Endothelial cell (in vitro differentiated cells): Measurements from ENCODE around the gene PRR20G. TPM values are rescaled to one million over a fixed set of nuclear protein-coding genes. Genes with fewer than 3 reads are reported as not detected.

Experiments
- DNase-seq: peaks from one replicate; pipeline ENCODE4 v3.0.0; 2021; ENCODE audit warnings: low spot score
- H3K27ac Mint-ChIP-seq: one replicate; pipeline ENCODE4 v1.8.0; 2021; ENCODE audit warnings: mixed read lengths, inconsistent platforms; ENCODE audit not compliant: unreplicated experiment
- H3K27me3 Mint-ChIP-seq: one replicate; pipeline ENCODE4 v1.8.0; 2021; ENCODE audit warnings: mild to moderate bottlenecking, moderate library complexity, mixed read lengths, inconsistent platforms; ENCODE audit not compliant: unreplicated experiment
- H3K36me3 Mint-ChIP-seq: one replicate; pipeline ENCODE4 v1.8.0; 2021; ENCODE audit warnings: mild to moderate bottlenecking, low read depth, mixed read lengths, inconsistent platforms; ENCODE audit not compliant: unreplicated experiment
- H3K4me1 Mint-ChIP-seq: one replicate; pipeline ENCODE4 v1.8.0; 2021; ENCODE audit warnings: mild to moderate bottlenecking, mixed read lengths, inconsistent platforms; ENCODE audit not compliant: unreplicated experiment
- H3K4me3 Mint-ChIP-seq: one replicate; pipeline ENCODE4 v1.8.0; 2021; ENCODE audit warnings: mild to moderate bottlenecking, mixed read lengths, inconsistent platforms; ENCODE audit not compliant: unreplicated experiment
- H3K9me3 Mint-ChIP-seq: one replicate; pipeline ENCODE4 v1.8.0; 2021; ENCODE audit warnings: mixed read lengths, inconsistent platforms; ENCODE audit not compliant: unreplicated experiment
- CTCF ChIP-seq: fragments of 200-600 bp; sonication (generic); IDR thresholded peaks from one replicate; pipeline ENCODE4 v1.5.0; 2021; ENCODE audit warnings: antibody characterized with exemption; ENCODE audit not compliant: unreplicated experiment
- long read RNA-seq: library from polyadenylated mRNA; unstranded; transcript quantifications from one replicate; pipeline ENCODE4 v2.0.0, GENCODE V29; 2020; ENCODE audit not compliant: unreplicated experiment
- total RNA-seq: library from RNA; stranded (reverse); fragmentation: NEBNext Ultra II Directional; extraction: Animal tissue kit (Norgen Biotek cat#: 25700); gene quantifications from one replicate; pipeline ENCODE4 v1.2.1, GENCODE V29; 2021; ENCODE audit not compliant: unreplicated experiment

Gene PRR20G
- not detected for total RNA-seq
- long read RNA-seq = 0 reads

- Mint-ChIP-seq H3K27me3 (peaks cover 1% of the 10 kb centered on the region), H3K27ac (no peak within 1 kb of the TSS), H3K9me3 (peaks cover 4% of the 10 kb centered on the region), H3K4me1 (no peaks in the 10 kb centered on the region), H3K36me3 (peaks cover 5% of the 10 kb centered on the region), H3K4me3 (no peak within 1 kb of the TSS)
- no peak for TF ChIP-seq CTCF
- no peak for DNase-seq
These were observed at the start of gene PRR20G for GRCh38 chr3:127287840-127288239. Gene PRR20G (minus strand): TSS chr3:127288046. CDS start chr3:127287365, 681 bp downstream.

- no peaks in the 10 kb centered on the region for H3K9me3 Mint-ChIP-seq
- H3K4me1 Mint-ChIP-seq = no peaks in the 10 kb centered on the region
- H3K36me3 Mint-ChIP-seq = no peaks in the 10 kb centered on the region
- no peak for DNase-seq
- H3K27ac Mint-ChIP-seq = no peak overlapping the region
- H3K27me3 Mint-ChIP-seq = peaks cover 2% of the 10 kb centered on the region
- TF ChIP-seq CTCF = no peak
- H3K4me3 Mint-ChIP-seq = no peak overlapping the region
These were observed 49.2 kb upstream of the PRR20G start for GRCh38 chr3:127337001-127337400.

GRCh38 chr3:127336101-127336500, 48.3 kb upstream of the PRR20G start:
- no peak for TF ChIP-seq CTCF
- no peak overlapping the region for H3K27ac Mint-ChIP-seq
- DNase-seq = no peak
- H3K27me3 Mint-ChIP-seq = peaks cover 2% of the 10 kb centered on the region
- no peaks in the 10 kb centered on the region for H3K36me3 Mint-ChIP-seq
- no peaks in the 10 kb centered on the region for H3K9me3 Mint-ChIP-seq
- H3K4me3 Mint-ChIP-seq = no peak overlapping the region
- no peaks in the 10 kb centered on the region for H3K4me1 Mint-ChIP-seq

GRCh38 chr3:127330385-127330784, 42.5 kb upstream of the PRR20G start:
- H3K27me3 Mint-ChIP-seq = peaks cover 3% of the 10 kb centered on the region
- no peak overlapping the region for H3K27ac Mint-ChIP-seq
- DNase-seq = no peak
- H3K9me3 Mint-ChIP-seq = no peaks in the 10 kb centered on the region
- H3K4me3 Mint-ChIP-seq = no peak overlapping the region
- no peaks in the 10 kb centered on the region for H3K36me3 Mint-ChIP-seq
- H3K4me1 Mint-ChIP-seq = no peaks in the 10 kb centered on the region
- no peak for TF ChIP-seq CTCF

GRCh38 chr3:127329631-127330285, 41.9 kb upstream of the PRR20G start:
- no peaks in the 10 kb centered on the region for H3K36me3 Mint-ChIP-seq
- no peak for TF ChIP-seq CTCF
- H3K27me3 Mint-ChIP-seq = peaks cover 3% of the 10 kb centered on the region
- no peaks in the 10 kb centered on the region for H3K4me1 Mint-ChIP-seq
- H3K27ac Mint-ChIP-seq = no peak overlapping the region
- H3K4me3 Mint-ChIP-seq = no peak overlapping the region
- H3K9me3 Mint-ChIP-seq = no peaks in the 10 kb centered on the region
- no peak for DNase-seq
